ENCODE results near the gene CDC6.
A peak's percentile ranks its signal among the peaks of the same experiment; 100 is the strongest.

CDC6 gene

DNA sequence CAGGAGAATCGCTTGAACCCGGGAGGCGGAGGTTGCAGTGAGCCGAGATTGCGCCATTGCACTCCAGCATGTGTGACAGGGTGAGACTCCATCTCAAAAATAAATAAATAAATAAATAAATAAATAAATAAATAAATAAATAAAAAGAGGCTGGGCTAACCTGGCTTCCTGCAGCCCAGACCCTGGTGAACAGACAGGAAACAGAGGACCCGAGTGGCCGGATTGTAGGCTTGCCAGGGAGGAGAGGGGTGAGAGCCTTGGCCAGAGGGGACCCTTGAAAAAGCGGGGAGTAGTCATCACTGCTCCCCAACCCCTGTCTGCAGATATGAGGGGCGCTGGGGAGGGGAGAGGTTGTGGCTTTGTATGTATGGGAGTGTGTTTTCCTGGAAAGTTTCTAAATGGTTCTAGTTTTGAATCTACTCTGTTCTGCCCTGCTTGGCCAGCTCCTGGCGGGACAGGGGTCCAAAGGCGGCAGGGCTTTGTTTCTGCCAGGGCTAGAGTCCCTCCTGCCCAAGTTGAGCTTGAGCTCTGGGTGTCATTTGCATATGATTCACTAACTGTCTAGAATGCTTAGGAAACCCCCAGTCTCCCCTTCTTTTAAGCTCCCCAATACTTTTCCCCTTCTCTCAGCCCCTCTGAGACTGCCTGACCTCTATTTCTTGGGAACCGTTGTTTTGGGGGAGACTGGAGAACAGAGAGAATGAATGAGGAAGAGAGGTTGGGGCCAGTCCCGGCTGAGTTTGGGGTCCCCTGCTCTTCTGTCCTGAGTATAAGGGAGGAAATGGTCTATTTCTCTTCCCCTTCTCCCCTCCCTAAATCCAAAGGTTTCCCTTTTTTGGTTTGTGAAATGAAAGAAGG is 37.7 kb downstream of the CDC6 start:
- DNase-seq = no peak

DNA sequence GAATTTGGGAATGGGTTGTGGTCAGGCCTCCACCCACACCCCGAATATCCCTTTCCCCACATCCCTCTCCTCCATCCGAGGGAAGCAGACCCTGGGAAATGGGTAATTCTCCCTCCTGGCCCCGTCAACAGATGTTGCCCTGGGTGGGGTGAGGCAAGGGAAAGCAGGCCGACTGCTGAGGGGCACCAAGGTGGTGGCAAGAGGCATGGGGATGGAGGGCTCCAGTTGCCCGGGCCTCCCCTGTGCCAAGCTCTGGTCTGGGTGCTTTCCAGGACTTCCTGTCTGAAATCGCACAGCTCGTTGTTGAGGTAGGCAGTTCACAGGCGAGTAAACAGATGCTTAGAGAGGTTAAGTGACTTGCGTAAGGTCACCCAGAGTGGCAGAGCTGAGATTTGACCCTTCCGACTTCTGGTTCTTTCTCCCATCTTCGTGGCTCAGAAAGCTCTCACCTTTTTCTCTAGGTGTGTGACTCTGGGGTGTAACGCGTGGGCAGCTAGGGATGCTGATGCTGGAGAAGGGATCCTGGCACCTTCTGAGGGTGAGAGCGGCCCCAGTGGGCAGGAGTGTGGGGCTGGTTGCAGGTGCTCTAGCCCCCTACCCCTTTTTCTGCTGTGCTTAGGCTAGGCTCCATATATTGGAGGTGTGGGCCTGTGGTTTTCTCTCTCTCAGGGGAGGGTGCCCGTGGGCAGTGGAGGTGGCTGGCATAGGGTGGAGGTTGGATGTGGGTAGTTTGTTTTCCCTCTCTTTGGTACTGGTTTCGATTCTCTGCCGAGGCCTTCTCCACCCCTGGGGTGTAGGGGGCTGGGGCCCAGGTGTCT is 38.5 kb downstream of the CDC6 start:
- DNase-seq = peak; percentile 54

DNA sequence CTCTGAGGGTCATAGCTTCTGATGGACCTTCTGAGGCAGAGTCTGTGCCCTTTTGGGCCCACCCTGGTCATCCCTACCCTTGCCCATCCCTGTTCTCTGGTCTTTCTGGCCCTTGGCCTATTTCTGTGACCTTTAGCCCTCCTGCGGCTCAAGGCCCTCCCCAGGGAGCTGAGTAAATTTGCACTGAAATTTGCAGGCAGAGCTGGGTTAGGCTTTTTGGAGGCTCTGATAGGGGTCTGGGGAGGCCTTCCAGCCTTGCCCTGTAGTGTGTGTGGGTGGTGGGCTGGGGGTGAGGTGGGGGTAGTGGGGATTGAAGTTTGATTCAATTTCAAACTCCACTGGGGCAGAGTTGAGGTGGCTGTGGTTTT is 39.1 kb downstream of the CDC6 start:
- no peak for DNase-seq

DNA sequence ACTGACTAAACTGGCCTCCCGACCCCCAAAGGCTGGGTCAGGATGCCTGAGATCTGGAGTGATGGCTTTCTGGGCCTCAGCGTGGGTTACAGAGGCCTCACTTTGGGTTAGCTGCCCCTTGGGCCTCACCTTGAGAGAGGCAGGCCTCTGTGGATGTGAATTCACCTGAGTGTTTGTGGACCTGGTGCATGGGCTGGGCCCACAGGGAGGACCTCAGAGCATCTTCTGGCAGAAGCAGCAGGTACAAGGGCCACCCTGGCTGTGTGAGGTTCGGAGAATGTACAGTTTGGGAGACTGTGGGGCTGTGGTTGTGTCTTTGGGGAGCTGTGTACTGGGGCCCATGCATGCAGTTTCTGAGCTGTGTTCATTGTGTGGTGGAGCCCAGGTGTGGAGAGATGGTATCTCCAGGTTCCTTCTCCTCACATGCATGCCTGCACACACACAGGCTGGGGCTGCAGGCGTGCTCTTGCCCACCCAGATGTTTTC is 39.6 kb downstream of the CDC6 start:
- no peak for DNase-seq

- DNase-seq = no peak
These were observed 40.2 kb downstream of the CDC6 start for GRCh38 chr17:40327735-40328385.

GRCh38 chr17:40328386-40328766 is 40.7 kb downstream of the CDC6 start:
- no peak for DNase-seq

- no peak for DNase-seq
These were observed 42.4 kb downstream of the CDC6 start for GRCh38 chr17:40329839-40330794.

DNA sequence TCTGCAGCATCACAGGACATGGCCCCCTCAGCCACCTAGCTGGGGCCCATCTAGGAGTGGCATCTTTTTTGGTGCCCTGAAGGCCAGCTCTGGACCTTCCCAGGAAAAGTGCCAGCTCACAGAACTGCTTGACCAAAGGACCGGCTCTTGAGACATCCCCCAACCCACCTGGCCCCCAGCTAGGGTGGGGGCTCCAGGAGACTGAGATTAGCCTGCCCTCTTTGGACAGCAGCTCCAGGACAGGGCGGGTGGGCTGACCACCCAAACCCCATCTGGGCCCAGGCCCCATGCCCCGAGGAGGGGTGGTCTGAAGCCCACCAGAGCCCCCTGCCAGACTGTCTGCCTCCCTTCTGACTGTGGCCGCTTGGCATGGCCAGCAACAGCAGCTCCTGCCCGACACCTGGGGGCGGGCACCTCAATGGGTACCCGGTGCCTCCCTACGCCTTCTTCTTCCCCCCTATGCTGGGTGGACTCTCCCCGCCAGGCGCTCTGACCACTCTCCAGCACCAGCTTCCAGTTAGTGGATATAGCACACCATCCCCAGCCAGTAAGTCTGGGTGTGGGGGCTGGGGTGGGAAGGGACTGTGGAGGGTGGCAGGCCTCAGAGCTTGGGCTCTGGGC is 43.3 kb downstream of the CDC6 start:
- DNase-seq = no peak

GRCh38 chr17:40331743-40332641 is 44.3 kb downstream of the CDC6 start:
- DNase-seq = no peak

DNA sequence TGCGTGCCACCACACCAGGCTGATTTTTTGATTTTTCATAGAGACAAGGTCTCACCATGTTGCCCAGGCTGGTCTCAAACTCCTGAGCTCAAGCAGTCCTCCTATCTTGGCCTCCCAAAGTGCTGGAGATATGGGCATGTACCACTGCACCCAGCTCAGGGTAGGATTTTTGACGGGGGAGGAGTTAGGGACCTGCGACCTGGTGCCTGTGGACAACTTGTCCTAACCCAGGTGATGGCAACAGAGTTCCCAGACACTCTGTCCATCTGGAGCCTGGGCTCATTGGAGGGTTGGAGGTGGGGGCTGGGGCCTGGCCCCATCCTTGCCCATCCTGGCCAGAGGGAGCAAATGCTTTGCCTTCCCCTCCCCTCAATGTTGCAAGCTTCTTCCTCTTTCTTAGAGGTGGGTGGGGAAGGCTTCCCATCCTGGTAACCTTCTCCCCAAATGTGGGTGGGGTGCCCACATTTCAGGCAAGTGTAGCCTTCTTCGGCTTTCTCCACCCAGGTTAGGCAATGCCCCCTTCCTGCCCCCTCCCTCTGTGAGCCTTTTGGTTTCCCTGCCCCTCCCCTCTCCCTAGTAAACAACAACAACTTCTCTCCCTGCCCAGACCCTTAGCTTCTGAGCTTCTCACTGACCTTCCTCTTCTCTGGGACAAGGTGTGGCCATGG is 46.2 kb downstream of the CDC6 start:
- no peak for DNase-seq

GRCh38 chr17:40335620-40336019 is 47.9 kb downstream of the CDC6 start:
- no peak for DNase-seq

- no peak for DNase-seq
These were observed 49.7 kb downstream of the CDC6 start for GRCh38 chr17:40337351-40337750.

GRCh38 chr17:40338058-40338457 is 50.4 kb downstream of the CDC6 start:
- DNase-seq = no peak

GRCh38 chr17:40338941-40339649 is 51.4 kb downstream of the CDC6 start:
- no peak for DNase-seq

- no peak for DNase-seq
These were observed 52.6 kb downstream of the CDC6 start for GRCh38 chr17:40340327-40340726.

DNA sequence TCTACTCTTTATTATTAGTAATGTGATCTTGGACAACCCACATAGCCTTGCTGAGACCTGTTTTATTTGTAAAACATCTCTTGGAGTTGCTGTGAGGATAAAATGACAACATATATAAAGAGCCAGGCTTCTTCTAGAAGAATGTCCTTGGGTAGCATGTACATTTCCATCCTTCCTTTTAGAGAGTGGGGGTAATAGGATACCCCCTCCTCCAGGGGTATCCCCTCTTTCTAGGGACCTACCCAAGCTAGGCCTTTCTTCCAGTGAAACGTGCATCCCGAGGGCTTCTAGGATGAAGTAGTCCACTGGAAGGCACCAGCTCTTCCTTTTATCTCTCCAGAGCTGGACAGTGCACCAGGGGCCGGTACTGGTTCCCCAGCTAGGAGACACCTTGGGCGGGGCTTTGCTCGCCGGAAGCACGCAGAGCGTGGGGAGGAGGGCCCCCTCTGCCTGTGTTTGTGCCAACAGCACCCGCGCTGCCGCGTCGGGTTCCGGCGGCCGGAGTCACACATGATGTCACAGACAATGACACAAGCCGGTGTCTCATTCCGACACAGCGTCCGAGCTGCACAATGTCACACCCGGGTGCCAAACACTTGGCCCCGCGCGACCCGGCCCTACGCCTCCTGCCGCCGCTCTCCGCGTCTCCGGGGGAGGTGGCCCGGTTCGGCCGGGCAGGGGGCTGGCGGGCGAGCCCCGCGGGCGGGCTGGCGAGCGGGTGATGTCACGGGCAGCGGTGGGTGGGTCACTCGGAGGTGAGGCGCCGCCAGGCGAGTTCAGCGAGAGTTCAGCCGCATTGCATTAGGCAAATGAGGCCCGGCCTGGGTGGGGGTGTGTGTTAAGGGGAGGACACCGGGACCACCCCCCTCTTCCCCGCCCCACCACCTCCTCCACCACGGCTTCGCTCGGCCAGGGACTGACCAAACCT is 53.5 kb downstream of the CDC6 start:
- peak; percentile 75 for DNase-seq

DNA sequence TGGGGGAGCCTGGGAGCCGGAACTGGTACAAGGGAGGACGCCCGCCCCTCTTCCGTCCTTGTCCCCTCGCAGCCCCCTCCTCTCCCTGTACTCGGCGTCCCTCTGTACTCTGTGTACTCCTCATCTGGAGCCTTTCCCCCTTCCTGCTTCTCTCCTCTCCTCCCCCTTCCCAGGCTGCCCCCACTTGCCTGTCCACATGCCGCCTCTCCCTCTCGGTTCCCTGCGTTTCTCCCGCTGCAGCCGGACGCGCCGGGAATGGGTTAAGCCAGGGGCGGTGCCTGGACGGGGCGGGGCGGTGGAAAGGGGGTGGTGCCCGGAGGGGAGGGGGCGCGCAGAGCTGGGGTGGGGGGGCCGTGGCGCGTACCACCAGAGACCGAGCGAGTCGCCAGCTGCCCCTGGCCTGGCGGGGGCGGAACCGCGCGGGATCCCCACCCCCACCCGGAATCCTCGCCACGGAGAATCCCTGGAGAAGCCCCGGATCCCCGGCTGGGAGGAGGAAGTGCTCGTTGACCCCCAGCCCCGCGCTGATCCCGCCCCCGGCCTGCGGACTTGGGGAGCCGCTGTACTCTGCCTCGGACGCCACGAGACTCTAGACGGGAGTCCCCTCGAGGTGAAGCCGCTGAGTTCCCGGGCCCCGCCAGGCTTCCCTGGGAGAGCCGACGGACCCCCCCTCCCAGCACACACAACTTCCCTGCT is 54.3 kb downstream of the CDC6 start:
- no peak for DNase-seq

Data from activated CD4-positive, alpha-beta T cell treated with anti-CD3 and anti-CD28 coated beads for 1 hour (primary cell).